ENCODE data around the gene DRC7.
"Not testable (repeated sequence)": the region's sequence is repeated elsewhere in the genome, so short reads cannot be mapped to it uniquely, and the experiment has no call there.

The DRC7 gene

DNA sequence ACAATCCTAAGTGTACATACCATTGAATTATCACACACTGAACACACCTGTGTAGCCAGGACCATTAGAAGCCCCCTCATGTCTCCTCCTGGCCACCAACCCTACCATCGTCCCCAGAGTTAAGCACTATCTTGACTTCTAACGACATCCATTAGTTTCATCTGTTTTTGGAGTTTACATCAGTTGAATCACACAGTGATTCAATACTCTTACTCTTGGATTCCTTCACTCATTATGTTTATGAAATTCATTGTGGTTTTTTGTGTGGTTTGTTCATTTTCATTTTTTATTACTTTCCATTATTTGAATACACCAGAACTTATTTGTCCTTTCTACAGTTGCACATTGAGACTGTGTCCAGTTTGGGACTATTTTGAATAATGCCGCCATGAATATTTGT, 13.6 kb downstream of the DRC7 start:
- DNase-seq (ENCODE audit: extremely low read depth, insufficient read length) = no peak
- no peak overlapping the region for H3K4me3 ChIP-seq (replicated peaks; ENCODE audit: low read depth, low read length)
- no peaks in the 10 kb centered on the region; the same call in 1 of the 2 replicates for H3K27me3 ChIP-seq (replicated peaks; ENCODE audit: control insufficient read depth, insufficient read depth, low read length)
- TF ChIP-seq, protein P1, sequence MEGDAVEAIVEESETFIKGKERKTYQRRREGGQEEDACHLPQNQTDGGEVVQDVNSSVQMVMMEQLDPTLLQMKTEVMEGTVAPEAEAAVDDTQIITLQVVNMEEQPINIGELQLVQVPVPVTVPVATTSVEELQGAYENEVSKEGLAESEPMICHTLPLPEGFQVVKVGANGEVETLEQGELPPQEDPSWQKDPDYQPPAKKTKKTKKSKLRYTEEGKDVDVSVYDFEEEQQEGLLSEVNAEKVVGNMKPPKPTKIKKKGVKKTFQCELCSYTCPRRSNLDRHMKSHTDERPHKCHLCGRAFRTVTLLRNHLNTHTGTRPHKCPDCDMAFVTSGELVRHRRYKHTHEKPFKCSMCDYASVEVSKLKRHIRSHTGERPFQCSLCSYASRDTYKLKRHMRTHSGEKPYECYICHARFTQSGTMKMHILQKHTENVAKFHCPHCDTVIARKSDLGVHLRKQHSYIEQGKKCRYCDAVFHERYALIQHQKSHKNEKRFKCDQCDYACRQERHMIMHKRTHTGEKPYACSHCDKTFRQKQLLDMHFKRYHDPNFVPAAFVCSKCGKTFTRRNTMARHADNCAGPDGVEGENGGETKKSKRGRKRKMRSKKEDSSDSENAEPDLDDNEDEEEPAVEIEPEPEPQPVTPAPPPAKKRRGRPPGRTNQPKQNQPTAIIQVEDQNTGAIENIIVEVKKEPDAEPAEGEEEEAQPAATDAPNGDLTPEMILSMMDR (IDR thresholded peaks at IDR 0.05; ENCODE audit: insufficient read depth, low read length, poor library complexity, severe bottlenecking) = no peak
- no peaks in the 10 kb centered on the region for H3K36me3 ChIP-seq (ENCODE audit: control insufficient read depth, insufficient read depth, low read length)

DNA sequence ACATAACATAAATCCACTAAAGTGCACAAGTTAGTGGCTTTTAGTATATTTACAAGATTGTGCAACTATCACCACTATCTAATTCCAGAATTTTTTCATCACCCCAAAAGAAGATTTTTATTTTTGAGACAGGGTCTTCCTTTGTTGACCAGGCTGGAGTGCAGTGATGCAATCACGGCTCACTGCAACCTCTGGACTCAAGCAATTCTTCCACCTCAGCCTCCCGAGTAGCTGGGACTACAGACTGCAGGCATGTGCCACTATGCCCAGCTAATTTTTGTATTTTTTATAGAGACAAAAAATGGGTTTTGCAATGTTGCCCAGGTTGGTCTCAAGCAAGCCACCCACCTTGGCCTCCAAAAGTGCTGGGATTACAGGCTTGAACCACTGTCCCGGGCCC, 15.1 kb downstream of the DRC7 start:
- no peaks in the 10 kb centered on the region for H3K36me3 ChIP-seq (ENCODE audit: control insufficient read depth, insufficient read depth, low read length)
- no peak for DNase-seq (ENCODE audit: extremely low read depth, insufficient read length)
- no peak overlapping the region for H3K4me3 ChIP-seq (replicated peaks; ENCODE audit: low read depth, low read length)
- no peaks in the 10 kb centered on the region; the same call in none of the 2 replicates for H3K27me3 ChIP-seq (replicated peaks; ENCODE audit: control insufficient read depth, insufficient read depth, low read length)
- TF ChIP-seq, protein P1 (IDR thresholded peaks at IDR 0.05; ENCODE audit: insufficient read depth, low read length, poor library complexity, severe bottlenecking) = no peak

DNA sequence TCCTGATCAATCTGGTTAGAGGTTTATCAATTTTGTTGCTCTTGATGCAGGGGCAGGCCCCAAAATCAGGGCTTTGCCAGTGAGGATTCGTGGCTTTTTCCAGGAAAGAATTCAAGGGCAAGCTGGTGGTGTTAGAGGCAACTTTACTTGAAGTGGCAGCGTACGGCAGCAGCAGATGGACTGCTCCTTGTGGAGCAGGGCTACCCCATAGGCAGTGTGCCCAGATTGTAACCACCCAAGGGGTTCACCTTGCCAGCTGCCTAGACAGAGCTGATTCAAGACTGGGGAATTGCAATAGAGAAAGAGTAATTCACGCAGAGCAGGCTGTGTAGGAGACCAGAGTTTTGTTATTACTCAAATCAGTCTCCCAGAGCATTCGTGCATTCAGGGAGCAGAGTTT, 16.7 kb downstream of the DRC7 start:
- Histone ChIP-seq H3K36me3 (ENCODE audit: control insufficient read depth, insufficient read depth, low read length) (no peaks in the 10 kb centered on the region), H3K27me3 (replicated peaks; ENCODE audit: control insufficient read depth, insufficient read depth, low read length) (no peaks in the 10 kb centered on the region; the same call in none of the 2 replicates), H3K4me3 (replicated peaks; ENCODE audit: low read depth, low read length) (no peak overlapping the region)
- DNase-seq (ENCODE audit: extremely low read depth, insufficient read length) = no peak
- TF ChIP-seq, protein P1 (IDR thresholded peaks at IDR 0.05; ENCODE audit: insufficient read depth, low read length, poor library complexity, severe bottlenecking) = no peak

DNA sequence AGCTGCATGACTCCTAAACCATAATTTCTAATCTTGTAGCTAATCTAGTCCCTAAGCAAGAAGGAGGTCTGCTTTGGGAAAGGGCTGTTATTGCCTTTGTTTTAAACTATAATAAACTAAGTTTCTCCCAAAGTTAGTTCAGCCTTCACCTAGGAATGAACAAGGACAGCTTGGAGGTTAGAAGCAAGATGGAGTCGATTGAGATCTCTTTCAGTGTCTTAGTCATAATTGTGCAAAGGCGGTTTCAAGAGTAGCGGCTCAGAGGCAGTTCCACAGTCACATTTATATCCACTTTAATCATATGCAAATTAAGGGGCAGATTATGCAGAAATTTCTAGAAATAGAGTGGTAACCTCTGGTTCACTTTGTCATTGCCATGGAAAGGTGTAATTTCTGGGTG, 17.4 kb downstream of the DRC7 start:
- TF ChIP-seq, protein P1 (IDR thresholded peaks at IDR 0.05; ENCODE audit: insufficient read depth, low read length, poor library complexity, severe bottlenecking) = no peak
- Histone ChIP-seq H3K36me3 (ENCODE audit: control insufficient read depth, insufficient read depth, low read length) (no peaks in the 10 kb centered on the region), H3K4me3 (replicated peaks; ENCODE audit: low read depth, low read length) (no peak overlapping the region), H3K27me3 (replicated peaks; ENCODE audit: control insufficient read depth, insufficient read depth, low read length) (no peaks in the 10 kb centered on the region; the same call in none of the 2 replicates)
- DNase-seq (ENCODE audit: extremely low read depth, insufficient read length) = no peak

DNA sequence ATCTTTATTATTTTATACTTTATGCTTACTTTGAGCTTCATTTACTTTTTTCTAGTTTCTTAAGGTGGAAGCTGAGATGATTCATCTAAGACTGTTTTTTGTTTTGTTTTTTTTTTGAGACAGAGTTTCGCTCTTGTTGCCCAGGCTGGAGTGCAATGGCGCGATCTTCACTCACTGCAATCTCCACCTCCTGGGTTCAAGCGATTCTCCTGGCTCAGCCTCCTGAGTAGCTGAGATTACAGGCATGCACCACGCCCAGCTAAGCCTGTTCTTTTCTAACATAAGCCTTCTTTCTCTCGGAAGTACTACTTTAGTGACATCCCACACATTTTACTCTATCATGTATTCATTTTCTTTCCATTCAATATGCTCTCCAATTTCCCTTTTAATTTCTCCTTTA, 18.0 kb downstream of the DRC7 start:
- not testable (repeated sequence) for H3K27me3 ChIP-seq (replicated peaks; ENCODE audit: control insufficient read depth, insufficient read depth, low read length); H3K36me3 ChIP-seq (ENCODE audit: control insufficient read depth, insufficient read depth, low read length); DNase-seq (ENCODE audit: extremely low read depth, insufficient read length); H3K4me3 ChIP-seq (replicated peaks; ENCODE audit: low read depth, low read length)

DNA sequence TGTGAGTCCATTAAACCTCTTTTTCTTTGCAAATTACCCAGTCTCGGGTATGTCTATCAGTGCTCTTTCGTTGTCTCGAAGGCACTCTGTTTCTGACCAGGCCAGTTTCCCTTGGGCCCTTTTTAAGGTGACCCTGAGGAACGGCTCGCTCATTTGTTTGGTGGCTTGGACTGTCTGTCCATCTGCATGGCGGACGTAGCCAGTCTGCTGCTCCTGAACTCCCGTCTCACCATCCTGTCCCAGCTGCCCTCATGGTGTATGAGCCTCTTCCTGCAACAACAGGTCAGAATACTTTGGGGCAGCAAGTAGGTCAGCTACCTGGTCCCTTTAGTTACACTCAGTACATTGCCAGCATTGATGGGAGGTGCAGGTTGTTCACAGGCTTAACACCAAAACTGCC, 19.0 kb downstream of the DRC7 start:
- Histone ChIP-seq H3K27me3 (replicated peaks; ENCODE audit: control insufficient read depth, insufficient read depth, low read length) (no peaks in the 10 kb centered on the region; the same call in none of the 2 replicates), H3K36me3 (ENCODE audit: control insufficient read depth, insufficient read depth, low read length) (no peaks in the 10 kb centered on the region), H3K4me3 (replicated peaks; ENCODE audit: low read depth, low read length) (no peak overlapping the region)
- DNase-seq (ENCODE audit: extremely low read depth, insufficient read length) = no peak
- TF ChIP-seq, protein P1 (IDR thresholded peaks at IDR 0.05; ENCODE audit: insufficient read depth, low read length, poor library complexity, severe bottlenecking) = no peak
